SK-N-MC (cell line): Measurements from ENCODE around the gene EPN3.

Experiments
- EZH2 ChIP-seq: fragments of 200-600 bp; sonication (generic); IDR thresholded peaks from one replicate; pipeline ENCODE4 v1.6.1; 2017; ENCODE audit warnings: antibody characterized with exemption
- POLR2AphosphoS5 ChIP-seq: IDR thresholded peaks from 2 replicates; pipeline ENCODE4 v1.6.1; 2012; ENCODE audit warnings: mild to moderate bottlenecking, low read depth, low read length, borderline replicate concordance

GRCh38 chr17:50549256-50549941 lies 16.9 kb downstream of the EPN3 start:
- no peak for TF ChIP-seq EZH2
- TF ChIP-seq POLR2AphosphoS5 = no peak
